ENCODE results near the gene FBN2.

FBN2 gene

GRCh38 chr5:128538000-128538249 lies at the start of gene FBN2:
FBN2 (minus strand) TSS chr5:128538245; CDS start chr5:128537603, 642 bp downstream.
- no peak for DNase-seq

- DNase-seq, result no peak
Observed at GRCh38 chr5:128587275-128587674, 49.2 kb upstream of the FBN2 start.

GRCh38 chr5:128586848-128587247 lies 48.8 kb upstream of the FBN2 start:
- DNase-seq, result no peak

- DNase-seq, result no peak
Observed at GRCh38 chr5:128579639-128580038, 41.6 kb upstream of the FBN2 start.

GRCh38 chr5:128579093-128579492 lies 41.0 kb upstream of the FBN2 start:
- no peak for DNase-seq

GRCh38 chr5:128574041-128574440 lies 36.0 kb upstream of the FBN2 start:
- DNase-seq, result no peak

GRCh38 chr5:128572930-128573319 lies 34.9 kb upstream of the FBN2 start:
- DNase-seq, result no peak

- DNase-seq, result no peak
Observed at GRCh38 chr5:128572051-128572929, 34.2 kb upstream of the FBN2 start.

- DNase-seq, result no peak
Observed at GRCh38 chr5:128566178-128566577, 28.1 kb upstream of the FBN2 start.

GRCh38 chr5:128559300-128560297 lies 21.6 kb upstream of the FBN2 start:
- no peak for DNase-seq

GRCh38 chr5:128553747-128554146 lies 15.7 kb upstream of the FBN2 start:
- no peak for DNase-seq

- no peak for DNase-seq
Observed at GRCh38 chr5:128551476-128551875, 13.4 kb upstream of the FBN2 start.

- no peak for DNase-seq
Observed at GRCh38 chr5:128549496-128549895, 11.5 kb upstream of the FBN2 start.

GRCh38 chr5:128546658-128547281 lies 8.7 kb upstream of the FBN2 start:
- DNase-seq, result no peak

- no peak for DNase-seq
Observed at GRCh38 chr5:128541385-128541784, 3.3 kb upstream of the FBN2 start.

GRCh38 chr5:128539038-128539429 lies 989 bp upstream of the FBN2 start:
- no peak for DNase-seq

- no peak for DNase-seq
Observed at GRCh38 chr5:128538250-128539037, 399 bp upstream of the FBN2 start.

GRCh38 chr5:128537221-128537999 lies 635 bp downstream of the FBN2 start:
- no peak for DNase-seq

- DNase-seq, result no peak
Observed at GRCh38 chr5:128536254-128537220, 1.5 kb downstream of the FBN2 start.

GRCh38 chr5:128535251-128535650 lies 2.8 kb downstream of the FBN2 start:
- DNase-seq, result no peak

GRCh38 chr5:128534726-128535125 lies 3.3 kb downstream of the FBN2 start:
- DNase-seq, result no peak
